Common myeloid progenitor, CD34-positive (primary cell): ENCODE results near the gene CERT1.
"Not testable (repeated sequence)": the region's sequence is repeated elsewhere in the genome, so short reads cannot be mapped to it uniquely, and the experiment has no call there.

Source experiments
- CTCF ChIA-PET: fragments of 350-600 bp; sonication (Branson Sonifier 250); formaldehyde crosslinking; loops from one replicate; lab custom pipeline; 2021; ENCODE audit warnings: antibody characterized with exemption; lab: Charles Lee
- POLR2A ChIA-PET: fragments of 350-600 bp; sonication (Branson Sonifier 250); formaldehyde crosslinking; loops from one replicate; lab custom pipeline; 2021; ENCODE audit warnings: antibody characterized with exemption; lab: Charles Lee
- DNase-seq, 3 donors: peaks; one replicate each; pipeline versions ENCODE4 v3.0.0 to v3.0.0-alpha.2; 2013
- H3K27ac ChIP-seq, 2 experiments: 1 replicate in 1 of 2; 2 replicates in 1 of 2; pipeline ENCODE4 v1.7.0; 2013; ENCODE audit warnings: inconsistent platforms in 2 of 2, low read length in 2 of 2, mild to moderate bottlenecking in 2 of 2, low read depth in 1 of 2, moderate library complexity in 1 of 2; ENCODE audit not compliant: severe bottlenecking in 2 of 2, insufficient read depth in 1 of 2, poor library complexity in 1 of 2
- H3K27me3 ChIP-seq, 5 experiments: replicated peaks in 2 of 5; 1 replicate in 3 of 5; 2 replicates in 2 of 5; pipeline versions ENCODE4 v1.6.1 to v1.7.0; 2013; ENCODE audit warnings: low read length in 4 of 5, mild to moderate bottlenecking in 2 of 5, moderate library complexity in 2 of 5, inconsistent platforms in 1 of 5; ENCODE audit not compliant: insufficient read depth in 5 of 5, control insufficient read depth in 4 of 5
- H3K36me3 ChIP-seq, 4 experiments: 1 replicate in 2 of 4; 2 replicates in 2 of 4; pipeline versions ENCODE4 v1.6.1 to v1.7.0; 2013; ENCODE audit warnings: low read length in 3 of 4, control low read depth in 1 of 4, mild to moderate bottlenecking in 1 of 4; ENCODE audit not compliant: control insufficient read depth in 4 of 4, insufficient read depth in 4 of 4
- H3K4me1 ChIP-seq, 4 experiments: 1 replicate in 3 of 4; 2 replicates in 1 of 4; pipeline versions ENCODE4 v1.6.1 to v1.7.1; 2013; ENCODE audit warnings: low read length in 3 of 4, mild to moderate bottlenecking in 3 of 4, control low read depth in 1 of 4, inconsistent platforms in 1 of 4, moderate library complexity in 1 of 4; ENCODE audit not compliant: control insufficient read depth in 4 of 4, insufficient read depth in 4 of 4; ENCODE audit errors: control extremely low read depth in 1 of 4
- H3K4me3 ChIP-seq, 7 experiments: 1 replicate in 4 of 7; 2 replicates in 3 of 7; pipeline versions ENCODE4 v1.5.1 to v1.7.0; 2013; ENCODE audit warnings: mild to moderate bottlenecking in 7 of 7, low read length in 6 of 7, moderate library complexity in 6 of 7, inconsistent platforms in 2 of 7, low read depth in 2 of 7, control low read depth in 1 of 7; ENCODE audit not compliant: insufficient read depth in 4 of 7, control insufficient read depth in 1 of 7; ENCODE audit errors: extremely low read depth in 1 of 7
- H3K9me3 ChIP-seq, 5 experiments: 1 replicate in 4 of 5; 2 replicates in 1 of 5; pipeline versions ENCODE4 v1.6.1 to v1.7.1; 2013; ENCODE audit warnings: low read length in 4 of 5, mild to moderate bottlenecking in 2 of 5, inconsistent platforms in 1 of 5, low read depth in 1 of 5, moderate library complexity in 1 of 5; ENCODE audit not compliant: control insufficient read depth in 4 of 5, insufficient read depth in 2 of 5; ENCODE audit errors: control extremely low read depth in 1 of 5
- WGBS: methylation state at CpG from one replicate; pipeline ENCODE4 v1.1.5; 2013; ENCODE audit not compliant: insufficient coverage; 5-methylcytosine and 5-hydroxymethylcytosine counted together

Gene CERT1

GRCh38 chr5:75489847-75490246, 21.6 kb downstream of the CERT1 start:
- DNase-seq, CTCF ChIA-PET, H3K27ac ChIP-seq, POLR2A ChIA-PET, H3K27me3 ChIP-seq, H3K4me3 ChIP-seq, H3K4me1 ChIP-seq: not testable (repeated sequence)
- H3K9me3 ChIP-seq: peaks cover 0 to 29% (median 6%) of the 10 kb centered on the region in 5 experiments
- H3K36me3 ChIP-seq: peaks cover 0 to 37% (median 15%) of the 10 kb centered on the region in 4 experiments
- WGBS: 100% methylated on average over 3 of the region's 6 CpGs

DNA sequence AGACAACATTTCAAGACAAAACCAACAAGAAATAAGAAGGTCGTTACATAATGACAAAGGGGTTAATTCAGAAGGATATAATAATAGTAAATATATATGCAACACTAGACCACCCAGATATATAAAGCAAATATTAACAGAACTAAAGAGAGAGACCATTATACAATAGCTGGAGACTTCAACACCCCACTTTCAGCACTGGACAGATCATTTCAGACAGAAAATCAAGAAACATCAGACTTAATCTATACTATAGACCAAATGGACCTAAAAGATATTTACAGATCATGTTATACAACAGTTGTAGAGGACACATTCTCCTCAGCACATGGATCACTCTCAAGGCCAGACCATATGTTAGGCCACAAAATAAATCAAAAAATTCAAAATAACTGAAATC, 26.8 kb downstream of the CERT1 start:
- ChIA-PET POLR2A (no interaction called here), CTCF (no interaction called here)
- Histone ChIP-seq H3K27me3 (no peaks in the 10 kb centered on the region), H3K9me3 (peaks cover 0 to 55% (median 3%) of the 10 kb centered on the region in 5 experiments), H3K4me1 (no peaks in the 10 kb centered on the region), H3K4me3 (no peak overlapping the region), H3K36me3 (peaks cover 0 to 9% (median 4%) of the 10 kb centered on the region in 4 experiments), H3K27ac (no peak overlapping the region)
- WGBS: no CpG with 5 or more reads among the region's 1 CpG
- DNase-seq: no peak

- no peak for DNase-seq
- Histone ChIP-seq H3K9me3 (peaks cover 0 to 52% (median 3%) of the 10 kb centered on the region in 5 experiments), H3K27ac (no peak overlapping the region), H3K27me3 (no peaks in the 10 kb centered on the region), H3K4me1 (no peaks in the 10 kb centered on the region), H3K36me3 (peaks cover 0 to 8% (median 3%) of the 10 kb centered on the region in 4 experiments), H3K4me3 (no peak overlapping the region)
- 100% methylated on average over 2 of the region's 3 CpGs for WGBS
- CTCF ChIA-PET: interaction anchor here (1.0 to 1.5 kb wide), 2 partner anchors 38 to 45 kb away, joined by 3 read pairs; no protein-coding TSS in a partner anchor
- POLR2A ChIA-PET: no interaction called here
Measured at GRCh38 chr5:75482482-75482881, 28.9 kb downstream of the CERT1 start.

DNA sequence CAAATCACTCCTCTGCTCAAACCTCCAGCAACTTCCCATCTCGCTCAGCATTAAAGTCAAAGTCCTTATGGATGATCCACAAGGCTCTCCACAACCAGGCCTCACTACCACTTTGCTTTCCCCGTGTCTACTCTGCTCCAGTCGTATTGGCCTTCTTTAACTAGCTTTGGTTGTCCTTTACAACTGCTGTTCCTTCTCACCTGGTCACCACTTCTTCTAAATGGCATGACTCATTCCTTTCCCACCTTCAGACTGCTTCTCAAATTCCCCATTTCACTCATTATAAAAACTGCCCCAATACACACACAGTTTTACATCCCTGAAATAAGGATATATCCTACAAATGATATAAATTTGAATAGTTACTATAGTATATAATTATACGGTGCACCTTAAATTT, 30.4 kb downstream of the CERT1 start:
- H3K4me3 ChIP-seq: no peak overlapping the region
- no peaks in the 10 kb centered on the region for H3K27me3 ChIP-seq
- H3K36me3 ChIP-seq: peaks cover 0 to 6% (median 3%) of the 10 kb centered on the region in 4 experiments
- CTCF ChIA-PET: no interaction called here
- no peak overlapping the region for H3K27ac ChIP-seq
- peaks cover 0 to 39% (median 5%) of the 10 kb centered on the region in 5 experiments for H3K9me3 ChIP-seq
- H3K4me1 ChIP-seq: no peaks in the 10 kb centered on the region
- POLR2A ChIA-PET: no interaction called here
- DNase-seq: no peak
- 98% methylated on average over 3 of the region's 4 CpGs for WGBS

GRCh38 chr5:75475364-75475763, 36.1 kb downstream of the CERT1 start:
- CTCF ChIA-PET: no interaction called here
- no peak for DNase-seq

DNA sequence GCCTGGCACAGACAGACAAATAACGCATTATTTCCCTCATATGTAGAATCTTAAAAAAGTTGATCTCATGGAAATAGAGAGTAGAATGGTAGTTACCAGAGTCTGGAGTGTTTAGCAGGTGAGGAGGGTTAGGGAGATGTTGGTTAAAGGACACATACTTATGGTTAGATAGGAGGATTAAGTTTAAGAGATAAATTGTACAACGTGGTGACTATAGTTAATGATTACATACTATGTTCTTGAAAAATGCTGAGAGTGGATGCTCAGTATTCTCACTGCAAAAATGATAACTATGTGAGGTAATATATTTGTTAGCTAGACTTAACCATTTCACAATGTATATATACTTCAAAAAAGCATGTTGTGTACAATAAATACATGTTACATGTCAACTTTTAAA, 38.0 kb downstream of the CERT1 start:
- H3K27ac ChIP-seq: no peak overlapping the region
- ChIA-PET POLR2A (no interaction called here), CTCF (no interaction called here)
- H3K36me3 ChIP-seq: peaks cover 0 to 5% (median under 1%) of the 10 kb centered on the region in 4 experiments
- no peak overlapping the region for H3K4me3 ChIP-seq
- H3K4me1 ChIP-seq: peaks cover 0 to 2% (median 0%) of the 10 kb centered on the region in 4 experiments
- WGBS: no CpG with 5 or more reads among the region's 2 CpGs
- DNase-seq: no peak
- H3K27me3 ChIP-seq: no peaks in the 10 kb centered on the region
- peaks cover 2 to 28% (median 9%) of the 10 kb centered on the region in 5 experiments for H3K9me3 ChIP-seq

More at GRCh38 chr5:75475364-75475763, 36.1 kb downstream of the CERT1 start:
- H3K4me1 ChIP-seq: peaks cover 0 to 2% (median 0%) of the 10 kb centered on the region in 4 experiments
- 93% methylated on average over 3 of the region's 4 CpGs for WGBS
- POLR2A ChIA-PET: no interaction called here
- peaks cover 0 to 5% (median 2%) of the 10 kb centered on the region in 4 experiments for H3K36me3 ChIP-seq
- H3K9me3 ChIP-seq: peaks cover 0 to 15% (median 5%) of the 10 kb centered on the region in 5 experiments
- no peaks in the 10 kb centered on the region for H3K27me3 ChIP-seq
- H3K27ac ChIP-seq: no peak overlapping the region
- no peak overlapping the region for H3K4me3 ChIP-seq

- no peak overlapping the region for H3K27ac ChIP-seq
- H3K9me3 ChIP-seq: peaks cover 6 to 33% (median 12%) of the 10 kb centered on the region in 5 experiments
- H3K27me3 ChIP-seq: no peaks in the 10 kb centered on the region
- H3K4me1 ChIP-seq: peaks cover 0 to 2% (median 0%) of the 10 kb centered on the region in 4 experiments
- ChIA-PET POLR2A (no interaction called here), CTCF (no interaction called here)
- H3K36me3 ChIP-seq: peaks cover 0 to 7% (median 2%) of the 10 kb centered on the region in 4 experiments
- DNase-seq: no peak
- 100% methylated on average over 1 of the region's 1 CpG for WGBS
- no peak overlapping the region for H3K4me3 ChIP-seq
Measured at GRCh38 chr5:75472973-75473372, 38.5 kb downstream of the CERT1 start.
